GM18526 (cell line): ENCODE data around the gene CHD9.

ENCODE experiments used
- POLR2A ChIP-seq: IDR thresholded peaks from 3 replicates; pipeline ENCODE4 v1.6.1; 2011; ENCODE audit not compliant: insufficient read length; ENCODE audit errors: extremely low read depth

CHD9 gene

DNA sequence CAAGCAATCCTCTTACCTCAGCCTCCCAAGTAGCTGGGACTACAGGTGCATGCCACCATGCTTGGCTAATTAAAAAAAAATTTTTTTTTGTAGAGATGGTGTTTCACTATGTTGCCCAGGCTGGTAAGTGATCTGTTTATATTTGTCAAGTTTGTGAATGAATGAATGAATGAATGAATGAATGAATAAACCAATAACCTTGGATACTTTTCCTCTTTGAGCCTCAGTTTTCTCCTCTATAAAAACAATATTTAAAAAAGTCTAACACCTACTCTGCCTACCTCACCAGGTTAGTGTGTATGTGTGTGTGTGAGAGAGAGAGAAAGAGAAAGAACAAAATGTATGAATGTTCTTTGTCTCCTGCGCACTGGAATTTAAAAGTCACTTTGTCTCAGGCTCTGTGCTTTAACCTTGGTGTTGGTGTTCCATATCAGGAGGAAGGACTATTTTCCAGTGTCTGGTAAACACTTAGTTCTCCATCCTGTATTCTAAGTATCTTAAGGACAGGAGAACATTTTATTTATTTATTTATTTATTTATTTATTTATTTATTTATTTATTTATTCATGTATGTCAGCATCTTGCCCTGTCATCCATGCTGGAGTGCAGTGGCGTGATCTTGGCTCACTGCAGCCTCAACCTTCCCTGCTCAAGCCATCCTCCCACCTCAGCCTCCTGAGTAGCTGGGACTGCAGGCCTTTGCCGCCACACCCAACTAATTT lies 27.1 kb downstream of the CHD9 start:
- no peak for TF ChIP-seq POLR2A

DNA sequence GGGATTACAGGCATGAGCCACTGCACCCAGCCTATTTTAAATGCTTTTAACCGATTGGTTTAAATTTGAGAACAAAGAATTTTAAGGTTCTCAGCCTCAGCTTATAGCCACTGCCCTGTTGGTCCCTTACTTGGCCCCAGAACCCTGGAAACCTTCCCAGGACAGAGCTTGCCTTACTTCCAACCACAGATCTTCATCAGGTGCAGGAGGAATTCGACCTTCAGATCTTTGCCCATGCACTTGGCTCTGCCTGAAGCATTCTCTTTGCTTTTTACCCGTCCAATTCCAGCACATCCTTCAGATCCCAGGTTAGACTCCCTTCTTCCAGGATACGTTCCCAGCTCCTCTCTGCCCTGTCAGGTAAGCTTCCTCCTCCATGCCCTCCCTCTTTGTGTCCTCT lies 27.7 kb downstream of the CHD9 start:
- TF ChIP-seq POLR2A = no peak

DNA sequence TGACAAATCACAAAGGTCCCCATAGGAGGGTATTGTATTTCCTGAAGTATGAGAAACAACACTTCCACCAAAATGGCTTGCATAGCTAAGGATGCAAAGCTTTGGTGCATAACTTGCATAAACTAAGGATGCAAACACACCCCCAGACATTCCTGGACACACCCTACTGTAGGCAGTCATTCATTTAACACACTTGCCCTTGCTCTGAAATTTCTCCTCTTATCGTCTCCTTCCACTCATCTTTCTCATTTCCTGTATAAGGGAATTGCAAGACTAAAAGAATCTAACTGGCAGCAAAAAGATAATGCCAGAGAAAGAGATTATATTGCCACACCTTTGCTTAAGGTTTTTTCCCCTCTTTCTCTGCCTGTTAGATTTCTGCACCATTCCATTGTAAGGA lies 28.3 kb downstream of the CHD9 start:
- no peak for TF ChIP-seq POLR2A

DNA sequence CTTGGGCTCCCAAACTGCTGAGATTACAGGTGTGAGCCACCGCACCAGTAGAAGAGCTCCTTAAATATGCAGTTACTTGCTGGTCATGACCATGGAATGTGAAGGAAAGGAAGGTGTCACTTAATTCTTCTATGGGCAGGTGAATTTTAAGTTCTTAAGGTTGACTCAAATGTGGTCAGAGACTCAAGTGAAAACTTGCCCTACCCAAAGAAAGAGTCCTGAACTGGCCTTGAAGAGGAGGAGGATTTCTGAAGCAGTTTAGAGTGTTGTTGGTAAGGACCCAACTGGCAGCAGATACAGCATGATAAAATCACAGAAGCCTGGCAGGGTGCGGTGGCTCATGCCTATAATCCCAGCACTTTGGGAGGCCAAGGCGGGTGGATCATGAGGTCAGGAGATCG lies 29.4 kb downstream of the CHD9 start:
- no peak for TF ChIP-seq POLR2A

DNA sequence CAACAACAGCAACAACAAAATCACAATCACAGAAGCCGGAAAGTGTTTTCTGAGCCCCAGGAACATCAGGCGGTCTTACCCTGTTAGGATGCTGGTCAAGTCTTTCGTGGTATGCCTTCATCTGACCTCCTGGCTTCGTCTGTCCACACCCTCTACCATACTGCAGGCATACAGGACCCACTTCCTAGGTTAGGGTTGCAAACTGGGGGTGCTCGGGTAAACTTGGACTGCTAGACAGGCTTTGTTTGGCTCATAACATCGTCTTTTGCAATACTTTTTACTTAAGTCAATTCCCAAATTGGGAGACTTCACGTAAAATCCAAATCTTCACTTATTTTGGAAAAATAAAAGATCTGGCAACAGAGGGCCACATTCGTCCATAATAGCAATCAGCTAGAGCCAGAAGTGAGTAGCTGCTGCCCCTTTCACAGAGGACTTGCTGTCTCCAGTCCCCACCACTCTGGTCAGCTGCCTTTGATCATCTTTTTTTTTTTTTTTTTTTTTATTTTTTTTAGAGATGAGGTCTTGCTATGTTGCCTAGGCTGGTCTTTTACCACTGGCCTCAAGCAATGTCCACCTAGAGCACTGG lies 30.0 kb downstream of the CHD9 start:
- TF ChIP-seq POLR2A = no peak

DNA sequence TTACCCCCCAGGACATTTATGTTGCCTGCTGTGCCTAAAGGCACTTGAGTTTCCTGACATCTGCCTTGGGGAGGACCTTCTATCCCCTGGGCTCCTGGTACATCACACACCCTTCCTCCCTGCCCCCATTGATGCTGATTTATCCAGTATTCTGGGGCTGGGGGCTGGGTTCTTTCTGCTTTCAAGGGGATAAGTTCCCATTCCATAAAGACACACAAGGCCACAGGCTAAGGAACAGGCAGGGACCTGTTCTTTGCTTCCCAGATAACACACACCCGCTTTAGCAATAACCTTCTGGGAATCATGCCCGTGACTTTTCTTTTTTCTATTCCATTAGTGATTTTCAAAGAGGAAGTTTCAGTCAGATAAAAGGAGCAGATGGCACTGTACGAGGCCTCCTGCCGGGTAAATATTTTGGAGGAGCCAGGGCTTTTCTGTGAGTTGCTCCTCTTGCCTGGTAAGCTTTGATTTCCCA lies 30.6 kb downstream of the CHD9 start:
- TF ChIP-seq POLR2A = no peak

DNA sequence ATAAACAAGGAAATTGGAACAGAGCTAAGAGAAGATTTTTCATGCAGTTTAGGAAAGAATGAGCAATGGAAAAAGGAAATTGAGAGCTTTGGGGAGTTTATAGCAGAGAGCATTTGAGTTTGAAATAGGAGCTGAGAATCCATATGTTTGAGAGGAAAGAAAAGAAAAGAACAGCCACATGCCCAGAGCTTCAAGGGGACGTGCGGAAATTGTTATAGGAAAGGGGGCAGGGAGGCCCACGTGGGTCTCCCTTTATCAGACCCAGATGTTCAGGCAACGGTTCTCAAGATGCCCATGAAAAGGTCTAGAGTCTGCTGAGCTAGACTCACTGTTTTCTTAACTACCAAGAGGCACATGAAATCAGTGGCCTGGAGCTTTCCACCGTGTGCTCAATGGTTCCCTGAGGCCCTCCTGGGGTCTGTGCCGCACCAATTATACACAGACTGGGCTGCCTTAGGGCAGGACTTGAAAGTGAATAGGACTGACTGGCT lies 31.2 kb downstream of the CHD9 start:
- TF ChIP-seq POLR2A = no peak

DNA sequence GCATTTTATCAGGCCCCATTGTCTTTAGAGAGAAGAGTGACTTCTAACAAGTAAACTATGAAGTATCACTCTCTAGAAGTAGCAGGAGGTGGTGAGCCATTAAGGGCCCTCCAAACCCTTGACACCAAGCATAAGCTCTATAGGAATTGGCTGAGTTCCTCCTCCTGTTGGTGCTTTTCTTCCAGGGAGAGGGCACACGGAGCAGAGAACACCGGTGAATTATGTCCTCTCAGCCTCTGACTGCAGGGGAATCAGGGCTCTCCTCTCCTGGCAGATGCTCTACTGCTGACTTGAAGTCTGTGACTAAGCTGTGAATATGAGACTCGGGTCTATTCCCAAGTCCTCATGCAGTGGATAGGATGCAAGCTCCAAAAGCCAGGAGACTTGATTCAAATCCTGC lies 32.3 kb downstream of the CHD9 start:
- TF ChIP-seq POLR2A = no peak

DNA sequence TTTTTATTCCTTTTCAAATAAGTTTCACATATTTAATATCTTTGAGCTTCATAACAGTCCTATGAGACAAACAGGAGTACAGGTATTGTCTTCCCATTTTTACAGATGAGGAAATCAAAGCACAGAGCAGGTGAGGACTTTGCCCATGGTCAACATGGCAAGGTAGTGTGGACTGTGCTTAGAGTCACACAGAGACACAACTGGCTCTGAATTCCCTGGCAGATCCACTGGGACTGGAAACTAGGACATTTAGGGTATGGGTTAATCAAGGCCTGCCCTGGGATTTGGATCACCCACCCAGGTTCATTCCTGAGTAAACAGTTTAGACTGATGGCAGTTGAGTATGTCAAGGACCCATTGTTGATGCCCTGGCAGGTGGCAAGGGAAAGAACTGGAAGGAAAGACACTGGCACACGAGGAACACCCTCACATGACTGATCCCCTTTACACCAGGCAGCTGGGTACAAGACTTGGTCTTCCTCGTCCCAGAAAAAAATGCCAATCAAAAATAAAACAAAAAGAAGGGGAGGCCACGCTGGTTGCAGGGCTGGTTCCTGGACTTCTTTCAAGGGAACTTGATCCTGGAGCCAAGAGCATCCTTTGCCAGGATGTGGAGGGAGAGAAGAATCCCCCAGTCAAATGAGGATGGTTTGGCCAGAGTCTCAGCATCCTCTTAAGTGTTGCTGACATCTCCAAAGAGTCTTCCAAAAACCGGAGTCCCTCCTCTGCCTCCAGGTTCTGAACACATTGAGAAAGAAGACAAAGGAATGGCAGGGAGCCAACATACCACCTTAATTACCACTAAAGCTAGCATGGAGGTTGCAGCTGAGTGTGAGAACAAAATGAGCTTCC lies 34.9 kb downstream of the CHD9 start:
- TF ChIP-seq POLR2A = no peak

DNA sequence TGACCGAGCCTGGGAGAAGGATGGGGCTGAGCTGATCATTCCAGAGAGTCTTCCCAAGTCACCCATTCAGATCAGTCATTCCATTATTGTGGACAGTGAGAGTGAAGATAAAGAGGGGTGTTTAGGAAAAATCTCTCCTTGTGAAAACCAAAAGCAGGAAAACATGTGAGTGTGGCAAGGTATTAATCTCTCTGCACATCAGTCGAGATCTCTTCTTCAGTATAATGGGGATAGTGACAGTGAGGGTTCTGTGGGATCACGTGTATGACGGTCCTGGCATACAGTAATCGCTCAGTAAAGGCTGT lies 35.4 kb downstream of the CHD9 start:
- no peak for TF ChIP-seq POLR2A

DNA sequence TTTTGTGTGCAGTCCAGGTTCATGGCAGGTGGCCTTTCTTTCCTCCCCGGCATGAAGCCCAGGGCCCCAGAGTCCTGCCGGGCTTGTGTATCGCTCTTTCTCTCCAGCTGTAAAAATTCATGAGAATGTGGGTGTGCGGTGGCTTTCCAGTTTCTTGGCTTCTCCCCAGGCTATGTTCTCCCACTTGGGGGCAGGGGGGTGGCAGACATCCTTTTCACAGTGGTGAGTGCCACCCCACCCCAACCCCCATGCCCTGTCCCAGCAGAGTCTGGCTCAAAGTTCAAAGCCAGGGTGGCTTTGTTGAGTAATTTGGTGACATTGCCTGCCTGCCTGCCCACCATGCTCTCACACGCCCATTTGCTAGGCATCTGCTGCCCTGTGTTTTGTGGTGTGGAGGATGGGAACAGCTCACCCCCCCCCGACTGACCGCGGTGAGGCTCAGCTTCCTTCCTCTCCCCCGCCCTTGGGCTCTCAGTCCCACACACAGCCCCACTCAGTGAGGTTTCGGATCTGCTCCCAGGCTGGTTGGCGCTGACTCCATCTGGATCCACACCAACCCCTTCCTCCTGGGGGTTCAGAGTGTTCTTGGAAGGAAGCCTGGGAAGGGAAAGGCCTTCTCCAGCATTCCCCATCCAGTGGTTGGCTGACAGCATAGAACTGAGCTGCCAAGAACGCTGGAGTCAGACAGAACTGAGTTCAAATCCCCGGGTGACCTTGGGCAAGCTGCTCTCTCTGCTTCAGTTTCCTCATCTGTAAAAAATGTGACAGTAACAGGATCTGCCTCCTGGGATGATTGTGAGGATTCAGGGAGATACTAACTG lies 36.0 kb downstream of the CHD9 start:
- peak; percentile 32 for TF ChIP-seq POLR2A

DNA sequence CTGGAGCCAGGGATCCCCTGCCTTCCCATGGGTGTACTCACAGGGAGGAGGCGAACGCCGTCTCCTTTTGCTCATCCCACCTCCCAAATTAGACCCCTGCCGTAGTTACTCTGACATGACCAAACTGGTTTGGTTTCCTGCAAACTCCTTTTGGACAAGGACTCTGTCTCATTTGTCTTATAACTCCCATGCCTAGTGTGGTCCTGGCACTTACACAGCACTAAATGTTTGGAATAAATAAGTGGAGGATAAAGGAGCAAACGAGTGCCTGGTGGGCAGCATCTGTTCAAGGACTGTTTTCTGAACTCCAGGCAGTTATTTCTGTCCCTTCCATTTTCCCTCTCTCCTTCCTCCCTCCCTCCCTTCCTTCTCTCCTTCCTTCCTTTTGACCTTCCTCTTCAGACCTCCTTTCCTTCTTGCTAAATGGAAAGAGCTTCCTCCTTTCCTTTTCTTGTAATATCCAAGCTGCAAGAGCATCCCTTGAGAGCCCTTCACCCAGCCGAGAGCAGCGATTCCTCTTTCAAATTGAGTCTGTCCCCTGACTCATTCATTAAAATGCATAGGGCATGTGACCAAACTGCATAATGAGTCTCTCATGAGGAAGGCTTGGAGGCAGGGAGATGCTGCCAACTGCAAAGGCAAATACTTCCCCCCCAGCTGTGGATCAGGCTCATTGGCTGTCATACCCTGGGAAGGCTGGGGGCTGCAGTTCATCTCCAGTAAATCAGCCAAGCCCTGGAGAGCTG lies 36.8 kb downstream of the CHD9 start:
- TF ChIP-seq POLR2A = no peak

DNA sequence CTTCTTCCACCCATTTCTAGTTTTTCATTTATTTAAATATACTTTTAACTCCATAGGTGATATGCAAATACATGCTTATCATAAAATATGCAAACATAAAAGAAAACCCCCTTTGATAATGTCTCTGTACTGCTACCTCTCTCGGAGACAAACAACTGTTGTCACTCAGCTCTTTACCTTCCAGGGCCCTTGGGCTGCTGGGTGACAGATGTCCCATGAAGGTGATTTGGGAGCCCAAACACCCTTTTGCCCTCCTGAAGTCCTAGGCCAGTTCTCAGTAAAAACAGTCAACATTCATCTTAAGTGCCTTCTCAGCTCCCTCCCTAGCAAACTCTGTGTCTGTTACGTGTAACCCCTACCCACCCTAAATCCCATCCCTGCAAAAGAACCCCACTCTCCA lies 37.5 kb downstream of the CHD9 start:
- no peak for TF ChIP-seq POLR2A

DNA sequence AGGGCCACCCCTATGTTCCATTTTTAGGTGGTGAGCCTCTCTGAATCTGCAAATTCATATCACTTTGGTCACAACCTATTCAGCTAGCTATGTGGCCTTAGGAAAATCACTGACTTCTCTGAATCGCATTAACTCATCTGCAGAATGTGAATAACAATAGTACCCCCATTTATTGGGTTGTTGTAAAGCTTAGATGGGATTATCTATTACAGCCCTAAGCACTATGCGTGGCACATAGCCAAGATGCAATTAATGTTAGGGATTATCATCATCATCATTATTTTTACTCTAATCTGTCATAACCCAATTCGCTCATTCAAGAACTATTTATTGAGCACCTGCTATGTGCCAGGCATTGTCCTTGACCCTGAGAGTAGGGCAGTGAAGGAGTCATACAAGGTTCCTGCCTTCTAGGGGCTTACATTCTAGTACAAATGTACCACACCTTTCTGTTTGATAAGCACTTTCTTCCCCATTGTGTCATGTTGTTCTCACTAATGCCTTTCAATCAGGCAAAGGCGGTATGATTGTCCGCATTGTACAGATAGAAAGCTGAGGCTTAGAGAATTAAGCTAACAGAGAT lies 38.5 kb downstream of the CHD9 start:
- no peak for TF ChIP-seq POLR2A
